SK-N-MC (cell line): ENCODE data around the gene MZB1.

ENCODE experiments used
- DNase-seq: peaks from one replicate; pipeline ENCODE4 v3.0.0-alpha.2; 2011; ENCODE audit warnings: low read depth, low spot score
- H3K27ac ChIP-seq: fragments of 200-600 bp; sonication (generic); 2 replicates; pipeline ENCODE4 v1.5.1; 2016; ENCODE audit warnings: mixed run types
- H3K36me3 ChIP-seq: fragments of 200-600 bp; sonication (generic); 2 replicates; pipeline ENCODE4 v1.6.1; 2017; ENCODE audit warnings: antibody characterized with exemption, low read length, mixed read lengths; ENCODE audit not compliant: insufficient read depth
- H3K4me3 ChIP-seq: fragments of 200-600 bp; sonication (generic); 2 replicates; pipeline ENCODE4 v1.5.1; 2016
- H3K9ac ChIP-seq: fragments of 200-600 bp; sonication (generic); 2 replicates; pipeline ENCODE4 v1.8.0; 2017; ENCODE audit warnings: mixed run types, mixed read lengths; ENCODE audit not compliant: insufficient read length
- H3K9me3 ChIP-seq: fragments of 200-600 bp; sonication (generic); 2 replicates; pipeline ENCODE4 v1.6.1; 2017; ENCODE audit warnings: low read depth, mild to moderate bottlenecking, antibody characterized with exemption, low read length, moderate library complexity, mixed read lengths
- EZH2 ChIP-seq: fragments of 200-600 bp; sonication (generic); IDR thresholded peaks from one replicate; pipeline ENCODE4 v1.6.1; 2017; ENCODE audit warnings: antibody characterized with exemption
- FOXP2 ChIP-seq: optimal IDR thresholded peaks from 2 replicates; pipeline ENCODE3; 2011; ENCODE audit warnings: mild to moderate bottlenecking, moderate library complexity; ENCODE audit not compliant: insufficient read depth; ENCODE audit errors: extremely low read length, control extremely low read depth
- POLR2AphosphoS5 ChIP-seq: IDR thresholded peaks from 2 replicates; pipeline ENCODE4 v1.6.1; 2012; ENCODE audit warnings: mild to moderate bottlenecking, low read depth, low read length, borderline replicate concordance

MZB1 gene

GRCh38 chr5:139425497-139425896 is 35.8 kb upstream of the MZB1 start:
- DNase-seq = no peak
- no peak for TF ChIP-seq POLR2AphosphoS5
- no peak for TF ChIP-seq EZH2
- TF ChIP-seq FOXP2 = no peak
- Histone ChIP-seq H3K36me3 (no peaks in the 10 kb centered on the region), H3K27ac (no peak overlapping the region), H3K9me3 (no peaks in the 10 kb centered on the region), H3K9ac (no peak overlapping the region), H3K4me3 (no peak overlapping the region)

DNA sequence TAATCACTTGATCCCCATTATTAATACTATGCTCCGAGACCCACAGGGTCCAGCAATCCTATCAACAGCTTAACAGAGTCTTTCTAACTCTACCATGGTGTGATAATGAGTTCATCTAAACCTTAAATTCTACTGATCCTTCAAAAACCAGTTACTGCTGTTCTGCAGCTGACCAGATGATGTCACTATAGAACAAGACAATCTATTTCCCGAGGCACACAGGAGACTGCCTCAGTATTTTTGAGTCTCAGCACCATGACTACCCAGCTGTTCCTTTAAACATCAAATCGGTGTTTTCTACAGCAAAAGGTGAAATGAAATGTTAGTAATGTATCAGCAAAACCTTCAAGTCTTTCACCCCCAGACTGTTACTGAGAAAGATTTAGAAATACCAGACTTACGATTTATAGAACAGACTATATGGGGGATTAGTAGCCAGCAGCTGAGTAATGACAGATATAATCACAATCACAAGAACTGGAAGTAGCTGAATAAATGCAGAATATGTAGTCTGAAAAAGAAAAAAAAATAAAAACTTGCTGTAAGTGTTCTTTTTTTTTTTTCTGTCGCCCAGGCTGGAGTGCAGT is 32.7 kb upstream of the MZB1 start:
- H3K27ac ChIP-seq = no peak overlapping the region
- H3K4me3 ChIP-seq = no peak overlapping the region
- DNase-seq = no peak
- no peaks in the 10 kb centered on the region for H3K9me3 ChIP-seq
- TF ChIP-seq FOXP2 (no peak), EZH2 (no peak), POLR2AphosphoS5 (no peak)
- no peak overlapping the region for H3K9ac ChIP-seq
- H3K36me3 ChIP-seq = no peaks in the 10 kb centered on the region

GRCh38 chr5:139419226-139420192 is 29.8 kb upstream of the MZB1 start:
- TF ChIP-seq EZH2 = no peak
- TF ChIP-seq POLR2AphosphoS5 = no peak
- no peak for TF ChIP-seq FOXP2
- Histone ChIP-seq H3K9ac (no peak overlapping the region), H3K36me3 (no peaks in the 10 kb centered on the region), H3K27ac (no peak overlapping the region), H3K9me3 (no peaks in the 10 kb centered on the region), H3K4me3 (no peak overlapping the region)
- no peak for DNase-seq

- Histone ChIP-seq H3K36me3 (no peaks in the 10 kb centered on the region), H3K4me3 (no peak overlapping the region), H3K9ac (no peak overlapping the region), H3K9me3 (no peaks in the 10 kb centered on the region), H3K27ac (no peak overlapping the region)
- no peak for DNase-seq
- TF ChIP-seq FOXP2 = no peak
- no peak for TF ChIP-seq POLR2AphosphoS5
- no peak for TF ChIP-seq EZH2
Measured at GRCh38 chr5:139418793-139419192, 29.1 kb upstream of the MZB1 start.

DNA sequence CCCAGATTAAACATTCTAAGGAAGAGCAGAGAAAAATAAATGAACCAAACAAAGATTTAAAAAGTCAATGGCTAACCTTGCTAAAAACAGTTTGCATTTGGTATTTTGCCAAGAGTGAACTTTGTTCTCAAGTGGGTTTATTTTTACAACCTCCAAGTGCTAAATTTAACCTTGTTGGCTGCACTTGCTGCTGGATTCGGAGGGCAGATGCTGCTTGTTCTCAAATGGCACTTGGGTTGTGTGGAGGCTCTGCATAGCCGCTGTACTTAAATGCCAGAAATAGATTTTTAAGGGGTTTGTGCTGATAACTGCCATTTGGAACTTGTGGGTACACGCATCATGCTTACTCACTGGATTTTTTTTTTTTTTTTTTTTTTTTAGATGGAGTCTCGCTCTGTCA is 27.5 kb upstream of the MZB1 start:
- H3K36me3 ChIP-seq = no peaks in the 10 kb centered on the region
- no peak overlapping the region for H3K9ac ChIP-seq
- H3K9me3 ChIP-seq = no peaks in the 10 kb centered on the region
- H3K4me3 ChIP-seq = no peak overlapping the region
- no peak for TF ChIP-seq EZH2
- TF ChIP-seq POLR2AphosphoS5 = no peak
- TF ChIP-seq FOXP2 = no peak
- no peak overlapping the region for H3K27ac ChIP-seq
- DNase-seq = no peak

GRCh38 chr5:139416651-139417050 is 26.9 kb upstream of the MZB1 start:
- H3K9me3 ChIP-seq = no peaks in the 10 kb centered on the region
- DNase-seq = no peak
- no peak overlapping the region for H3K9ac ChIP-seq
- no peak overlapping the region for H3K4me3 ChIP-seq
- TF ChIP-seq EZH2 = no peak
- no peak overlapping the region for H3K27ac ChIP-seq
- no peaks in the 10 kb centered on the region for H3K36me3 ChIP-seq

- Histone ChIP-seq H3K36me3 (no peaks in the 10 kb centered on the region), H3K9me3 (no peaks in the 10 kb centered on the region), H3K27ac (no peak overlapping the region), H3K4me3 (no peak overlapping the region), H3K9ac (no peak overlapping the region)
- DNase-seq = no peak
- TF ChIP-seq FOXP2 (no peak), EZH2 (no peak), POLR2AphosphoS5 (no peak)
Measured at GRCh38 chr5:139415869-139416268, 26.2 kb upstream of the MZB1 start.

GRCh38 chr5:139415221-139415861 is 25.6 kb upstream of the MZB1 start:
- H3K36me3 ChIP-seq = no peaks in the 10 kb centered on the region
- TF ChIP-seq EZH2 (no peak), FOXP2 (no peak), POLR2AphosphoS5 (no peak)
- H3K4me3 ChIP-seq = no peak overlapping the region
- H3K27ac ChIP-seq = no peak overlapping the region
- DNase-seq = no peak
- H3K9me3 ChIP-seq = no peaks in the 10 kb centered on the region
- H3K9ac ChIP-seq = no peak overlapping the region
